Activated T-helper 2 cell treated with anti-CD3 and anti-CD28 coated beads, Interferon-gamma antibody, Interleukin-2, Interleukin-4, amounts not matched to agents 10 μg/mL and 5 μg/mL and 100 μg/mL, durations not matched to agents 14 hours and 24 hours and 36 hours (primary cell): ENCODE data around the gene METTL9. TPM values are rescaled to one million over a fixed set of nuclear protein-coding genes. Genes with fewer than 3 reads are reported as not detected.
"Not testable (repeated sequence)": the region's sequence is repeated elsewhere in the genome, so short reads cannot be mapped to it uniquely, and the experiment has no call there.

Experiments used
- DNase-seq: peaks from one replicate; pipeline ENCODE4 v3.0.0; 2021; ENCODE audit warnings: low spot score
- H3K27ac Mint-ChIP-seq: one replicate; pipeline ENCODE4 v1.8.0; 2021; ENCODE audit warnings: mixed read lengths
- H3K27me3 Mint-ChIP-seq: one replicate; pipeline ENCODE4 v1.8.0; 2021; ENCODE audit warnings: low read depth, mixed read lengths
- H3K36me3 Mint-ChIP-seq: one replicate; pipeline ENCODE4 v1.8.0; 2021; ENCODE audit warnings: low read depth, mixed read lengths
- H3K4me1 Mint-ChIP-seq: one replicate; pipeline ENCODE4 v1.8.0; 2021; ENCODE audit warnings: low read depth, mixed read lengths
- H3K4me3 Mint-ChIP-seq: one replicate; pipeline ENCODE4 v1.8.0; 2021; ENCODE audit warnings: low read depth, mild to moderate bottlenecking, moderate library complexity, mixed read lengths
- H3K9me3 Mint-ChIP-seq: one replicate; pipeline ENCODE4 v1.8.0; 2021; ENCODE audit warnings: mixed read lengths
- intact Hi-C: fragments of 100-400 bp; cut with micrococcal nuclease; formaldehyde crosslinking; loops from one replicate; pipeline ENCODE4 v1.15.1; 2023
- total RNA-seq: library from RNA; stranded (reverse); gene quantifications from 2 replicates; pipeline ENCODE4 v1.2.3, GENCODE V29; 2022

METTL9 gene
- total RNA-seq, 1 donor from 2014 or later = 73.9 TPM

- intact Hi-C loops = no loop called here
- peaks cover 10% of the 10 kb centered on the region for H3K27me3 Mint-ChIP-seq
- H3K27ac Mint-ChIP-seq = no peak overlapping the region
- no peaks in the 10 kb centered on the region for H3K36me3 Mint-ChIP-seq
- H3K4me1 Mint-ChIP-seq = no peaks in the 10 kb centered on the region
- no peaks in the 10 kb centered on the region for H3K9me3 Mint-ChIP-seq
- H3K4me3 Mint-ChIP-seq = no peak overlapping the region
- DNase-seq = no peak
Measured at GRCh38 chr16:21563676-21564075, 35.7 kb upstream of the METTL9 start.

- H3K27ac Mint-ChIP-seq, H3K9me3 Mint-ChIP-seq, H3K4me1 Mint-ChIP-seq, DNase-seq, intact Hi-C loops, H3K4me3 Mint-ChIP-seq, H3K36me3 Mint-ChIP-seq: not testable (repeated sequence)
- H3K27me3 Mint-ChIP-seq = peaks cover 11% of the 10 kb centered on the region
Measured at GRCh38 chr16:21564367-21564766, 35.0 kb upstream of the METTL9 start.

- no peaks in the 10 kb centered on the region for H3K9me3 Mint-ChIP-seq
- intact Hi-C loops = no loop called here
- H3K36me3 Mint-ChIP-seq = no peaks in the 10 kb centered on the region
- H3K27ac Mint-ChIP-seq = no peak overlapping the region
- H3K4me1 Mint-ChIP-seq = no peaks in the 10 kb centered on the region
- DNase-seq = no peak
- no peak overlapping the region for H3K4me3 Mint-ChIP-seq
- H3K27me3 Mint-ChIP-seq = peaks cover 12% of the 10 kb centered on the region
Measured at GRCh38 chr16:21565507-21565860, 33.9 kb upstream of the METTL9 start.

- Mint-ChIP-seq H3K4me3 (no peak overlapping the region), H3K27me3 (peaks cover 14% of the 10 kb centered on the region), H3K27ac (no peak overlapping the region), H3K36me3 (no peaks in the 10 kb centered on the region), H3K4me1 (no peaks in the 10 kb centered on the region), H3K9me3 (no peaks in the 10 kb centered on the region)
- intact Hi-C loops = no loop called here
- DNase-seq = no peak
Measured at GRCh38 chr16:21565861-21566669, 33.3 kb upstream of the METTL9 start.

- H3K9me3 Mint-ChIP-seq = no peaks in the 10 kb centered on the region
- H3K27me3 Mint-ChIP-seq = peaks cover 18% of the 10 kb centered on the region
- no peak overlapping the region for H3K27ac Mint-ChIP-seq
- H3K4me1 Mint-ChIP-seq = no peaks in the 10 kb centered on the region
- DNase-seq = no peak
- H3K4me3 Mint-ChIP-seq = no peak overlapping the region
- intact Hi-C loops = no loop called here
- H3K36me3 Mint-ChIP-seq = no peaks in the 10 kb centered on the region
Measured at GRCh38 chr16:21566891-21567414, 32.4 kb upstream of the METTL9 start.

GRCh38 chr16:21567496-21567895 is 31.9 kb upstream of the METTL9 start:
- DNase-seq, H3K36me3 Mint-ChIP-seq, intact Hi-C loops, H3K4me1 Mint-ChIP-seq, H3K9me3 Mint-ChIP-seq, H3K4me3 Mint-ChIP-seq, H3K27ac Mint-ChIP-seq: not testable (repeated sequence)
- H3K27me3 Mint-ChIP-seq = peaks cover 18% of the 10 kb centered on the region

- H3K9me3 Mint-ChIP-seq = no peaks in the 10 kb centered on the region
- intact Hi-C loops = no loop called here
- no peak overlapping the region for H3K27ac Mint-ChIP-seq
- no peaks in the 10 kb centered on the region for H3K4me1 Mint-ChIP-seq
- H3K27me3 Mint-ChIP-seq = peaks cover 18% of the 10 kb centered on the region
- H3K36me3 Mint-ChIP-seq = no peaks in the 10 kb centered on the region
- H3K4me3 Mint-ChIP-seq = no peak overlapping the region
- no peak for DNase-seq
Measured at GRCh38 chr16:21568502-21569189, 30.7 kb upstream of the METTL9 start.

- intact Hi-C loops = no loop called here
- no peaks in the 10 kb centered on the region for H3K9me3 Mint-ChIP-seq
- H3K4me3 Mint-ChIP-seq = no peak overlapping the region
- H3K4me1 Mint-ChIP-seq = no peaks in the 10 kb centered on the region
- no peak for DNase-seq
- peaks cover 15% of the 10 kb centered on the region for H3K27me3 Mint-ChIP-seq
- no peaks in the 10 kb centered on the region for H3K36me3 Mint-ChIP-seq
- no peak overlapping the region for H3K27ac Mint-ChIP-seq
Measured at GRCh38 chr16:21570676-21571017, 28.7 kb upstream of the METTL9 start.

GRCh38 chr16:21573506-21573905 is 25.9 kb upstream of the METTL9 start:
- H3K9me3 Mint-ChIP-seq, DNase-seq, intact Hi-C loops, H3K4me1 Mint-ChIP-seq, H3K27ac Mint-ChIP-seq, H3K36me3 Mint-ChIP-seq, H3K4me3 Mint-ChIP-seq: not testable (repeated sequence)
- peaks cover 22% of the 10 kb centered on the region for H3K27me3 Mint-ChIP-seq

GRCh38 chr16:21574372-21574771 is 25.0 kb upstream of the METTL9 start:
- intact Hi-C loops = no loop called here
- no peak overlapping the region for H3K27ac Mint-ChIP-seq
- no peak for DNase-seq
- no peak overlapping the region for H3K4me3 Mint-ChIP-seq
- H3K4me1 Mint-ChIP-seq = no peaks in the 10 kb centered on the region
- H3K27me3 Mint-ChIP-seq = peaks cover 29% of the 10 kb centered on the region
- H3K36me3 Mint-ChIP-seq = no peaks in the 10 kb centered on the region
- no peaks in the 10 kb centered on the region for H3K9me3 Mint-ChIP-seq

- H3K27me3 Mint-ChIP-seq = peaks cover 30% of the 10 kb centered on the region
- intact Hi-C loops = loop anchor here (5.0 kb wide), 1 partner anchor 364 kb away; the partner anchor contains the start of gene ZP2
- H3K36me3 Mint-ChIP-seq, H3K27ac Mint-ChIP-seq, H3K4me3 Mint-ChIP-seq, H3K4me1 Mint-ChIP-seq, DNase-seq, H3K9me3 Mint-ChIP-seq: not testable (repeated sequence)
Measured at GRCh38 chr16:21576323-21576722, 23.1 kb upstream of the METTL9 start.

GRCh38 chr16:21577487-21577886 is 21.9 kb upstream of the METTL9 start:
- intact Hi-C loops = loop anchor here (5.0 kb wide), 1 partner anchor 365 kb away; the partner anchor contains the start of gene ZP2
- not testable (repeated sequence) for H3K4me3 Mint-ChIP-seq, H3K4me1 Mint-ChIP-seq, H3K9me3 Mint-ChIP-seq, H3K27ac Mint-ChIP-seq, H3K36me3 Mint-ChIP-seq, DNase-seq
- H3K27me3 Mint-ChIP-seq = peaks cover 26% of the 10 kb centered on the region

GRCh38 chr16:21578311-21578710 is 21.1 kb upstream of the METTL9 start:
- H3K27me3 Mint-ChIP-seq = peaks cover 26% of the 10 kb centered on the region
- not testable (repeated sequence) for DNase-seq, H3K9me3 Mint-ChIP-seq, H3K27ac Mint-ChIP-seq, H3K4me1 Mint-ChIP-seq, H3K4me3 Mint-ChIP-seq, H3K36me3 Mint-ChIP-seq
- intact Hi-C loops = loop anchor here (5.0 kb wide), 1 partner anchor 366 kb away; the partner anchor contains the start of gene ZP2
